ENCODE measurements around the gene DNAH2. TPM values are rescaled to one million over a fixed set of nuclear protein-coding genes. Genes with fewer than 3 reads are reported as not detected.
A peak's percentile ranks its signal among the peaks of the same experiment; 100 is the strongest.

Gene DNAH2
- total and polyA plus RNA-seq, 2 of the 13 experiments (the other 11 are each of a cell fraction or from before 2014, with no cell fraction given) = not detected

GRCh38 chr17:7841915-7842379, 124.4 kb downstream of the DNAH2 start (continued):
- TF ChIP-seq RARA (CRISPR knock-in tag; IDR thresholded peaks at IDR 0.05) = peak; percentile 1; the same call in 1 of the 2 replicates
- peak; percentile 35; the same call in 1 of the 2 replicates for TF ChIP-seq KAT8 (CRISPR knock-in tag; IDR thresholded peaks at IDR 0.05)
- no peak for TF ChIP-seq STAT5B (CRISPR knock-in tag; IDR thresholded peaks at IDR 0.05)
- no peak for TF ChIP-seq ZBTB33 (CRISPR knock-in tag; IDR thresholded peaks at IDR 0.05)
- no peak; the same call in 1 of the 2 replicates for TF ChIP-seq ZMAT3 (CRISPR knock-in tag; conservative IDR thresholded peaks at IDR 0.05)
- no peak for TF ChIP-seq HMGA1 (CRISPR knock-in tag; conservative IDR thresholded peaks at IDR 0.05)
- no peak for TF ChIP-seq NFYC (CRISPR knock-in tag; IDR thresholded peaks at IDR 0.05)
- TF ChIP-seq, protein P1, sequence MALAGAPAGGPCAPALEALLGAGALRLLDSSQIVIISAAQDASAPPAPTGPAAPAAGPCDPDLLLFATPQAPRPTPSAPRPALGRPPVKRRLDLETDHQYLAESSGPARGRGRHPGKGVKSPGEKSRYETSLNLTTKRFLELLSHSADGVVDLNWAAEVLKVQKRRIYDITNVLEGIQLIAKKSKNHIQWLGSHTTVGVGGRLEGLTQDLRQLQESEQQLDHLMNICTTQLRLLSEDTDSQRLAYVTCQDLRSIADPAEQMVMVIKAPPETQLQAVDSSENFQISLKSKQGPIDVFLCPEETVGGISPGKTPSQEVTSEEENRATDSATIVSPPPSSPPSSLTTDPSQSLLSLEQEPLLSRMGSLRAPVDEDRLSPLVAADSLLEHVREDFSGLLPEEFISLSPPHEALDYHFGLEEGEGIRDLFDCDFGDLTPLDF (CRISPR knock-in tag; IDR thresholded peaks at IDR 0.05) = no peak
- TF ChIP-seq CREB3 (CRISPR knock-in tag; IDR thresholded peaks at IDR 0.05) = no peak
- TF ChIP-seq, protein P2, sequence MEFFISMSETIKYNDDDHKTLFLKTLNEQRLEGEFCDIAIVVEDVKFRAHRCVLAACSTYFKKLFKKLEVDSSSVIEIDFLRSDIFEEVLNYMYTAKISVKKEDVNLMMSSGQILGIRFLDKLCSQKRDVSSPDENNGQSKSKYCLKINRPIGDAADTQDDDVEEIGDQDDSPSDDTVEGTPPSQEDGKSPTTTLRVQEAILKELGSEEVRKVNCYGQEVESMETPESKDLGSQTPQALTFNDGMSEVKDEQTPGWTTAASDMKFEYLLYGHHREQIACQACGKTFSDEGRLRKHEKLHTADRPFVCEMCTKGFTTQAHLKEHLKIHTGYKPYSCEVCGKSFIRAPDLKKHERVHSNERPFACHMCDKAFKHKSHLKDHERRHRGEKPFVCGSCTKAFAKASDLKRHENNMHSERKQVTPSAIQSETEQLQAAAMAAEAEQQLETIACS (CRISPR knock-in tag; IDR thresholded peaks at IDR 0.05) = no peak
- 0 out of 2 replicates have a peak, but pooled peaks have one; percentile 68 for TF ChIP-seq SALL1 (CRISPR knock-in tag; IDR thresholded peaks at IDR 0.05)
- TF ChIP-seq ZSCAN9 (CRISPR knock-in tag; IDR thresholded peaks at IDR 0.05; ENCODE audit: borderline replicate concordance) = no peak
- TF ChIP-seq, protein P3, sequence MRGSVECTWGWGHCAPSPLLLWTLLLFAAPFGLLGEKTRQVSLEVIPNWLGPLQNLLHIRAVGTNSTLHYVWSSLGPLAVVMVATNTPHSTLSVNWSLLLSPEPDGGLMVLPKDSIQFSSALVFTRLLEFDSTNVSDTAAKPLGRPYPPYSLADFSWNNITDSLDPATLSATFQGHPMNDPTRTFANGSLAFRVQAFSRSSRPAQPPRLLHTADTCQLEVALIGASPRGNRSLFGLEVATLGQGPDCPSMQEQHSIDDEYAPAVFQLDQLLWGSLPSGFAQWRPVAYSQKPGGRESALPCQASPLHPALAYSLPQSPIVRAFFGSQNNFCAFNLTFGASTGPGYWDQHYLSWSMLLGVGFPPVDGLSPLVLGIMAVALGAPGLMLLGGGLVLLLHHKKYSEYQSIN (CRISPR knock-in tag; IDR thresholded peaks at IDR 0.05; ENCODE audit: borderline replicate concordance) = no peak
- TF ChIP-seq CERS6 (CRISPR knock-in tag; IDR thresholded peaks at IDR 0.05) = no peak
- TF ChIP-seq ZNF775 (CRISPR knock-in tag; IDR thresholded peaks at IDR 0.05; ENCODE audit: borderline replicate concordance) = 0 out of 2 replicates have a peak, but pooled peaks have one; percentile 64
- TF ChIP-seq WIZ (CRISPR knock-in tag; IDR thresholded peaks at IDR 0.05) = no peak
- TF ChIP-seq KDM3A (CRISPR knock-in tag; IDR thresholded peaks at IDR 0.05; ENCODE audit: low read depth) = no peak
- no peak for TF ChIP-seq SATB2 (CRISPR knock-in tag; IDR thresholded peaks at IDR 0.05)
- no peak for TF ChIP-seq ZNF256 (CRISPR knock-in tag; conservative IDR thresholded peaks at IDR 0.05)
- no peak for TF ChIP-seq ZBTB37 (CRISPR knock-in tag; IDR thresholded peaks at IDR 0.05)
